IMR-90 (cell line): Measurements from ENCODE around the gene MDM1. TPM values are rescaled to one million over a fixed set of nuclear protein-coding genes. Genes with fewer than 3 reads are reported as not detected.

ENCODE experiments used
- ATAC-seq: fragments of 200-7000 bp; cut with Tn5 transposase; 2 replicates; pipeline ENCODE4 v1.9.1; 2020; ENCODE audit warnings: low read depth, mild to moderate bottlenecking, moderate library complexity
- BruUV-seq: library from RNA; stranded (reverse); fragments of 400-500 nt; replicated peaks from 2 replicates; lab custom pipeline; 2021; lab: Mats Ljungman, UMichigan
- CTCF ChIA-PET: fragments of 300-600 bp; formaldehyde crosslinking; extraction: SDS; loops from one replicate; lab custom pipeline; 2021; ENCODE audit warnings: antibody characterized with exemption; lab: Yijun Ruan, JAX
- POLR2A ChIA-PET: fragments of 300-600 bp; sonication (Branson Sonifier 250); formaldehyde crosslinking; loops from one replicate; lab custom pipeline; 2022; ENCODE audit warnings: antibody characterized with exemption; ENCODE audit not compliant: unreplicated experiment; lab: Charles Lee
- DNase-seq: peaks from one replicate; pipeline ENCODE4 v3.0.0; 2013
- H2AFZ ChIP-seq: replicated peaks from 2 replicates; pipeline ENCODE3; 2013; ENCODE audit warnings: low read length, mild to moderate bottlenecking; ENCODE audit not compliant: poor library complexity
- H2AK5ac ChIP-seq: 2 replicates; pipeline ENCODE4 v1.6.1; 2013; ENCODE audit warnings: low read depth, low read length, inconsistent platforms
- H2AK9ac ChIP-seq: replicated peaks from 2 replicates; pipeline ENCODE3; 2013; ENCODE audit warnings: mild to moderate bottlenecking, low read depth, low read length, moderate library complexity; ENCODE audit not compliant: poor library complexity
- H2BK120ac ChIP-seq: 2 replicates; pipeline ENCODE4 v1.6.1; 2013; ENCODE audit warnings: low read depth, low read length, inconsistent platforms
- H2BK15ac ChIP-seq: 3 replicates; pipeline ENCODE4 v1.6.1; 2013; ENCODE audit warnings: low read depth, low read length, inconsistent platforms
- H2BK20ac ChIP-seq: 2 replicates; pipeline ENCODE4 v1.6.1; 2013; ENCODE audit warnings: low read depth, mild to moderate bottlenecking, inconsistent platforms, low read length, moderate library complexity
- H2BK5ac ChIP-seq: 2 replicates; pipeline ENCODE4 v1.6.1; 2013; ENCODE audit warnings: mild to moderate bottlenecking, low read depth, low read length, inconsistent platforms; ENCODE audit not compliant: poor library complexity, severe bottlenecking
- H3K14ac ChIP-seq: replicated peaks from 2 replicates; pipeline ENCODE4 v1.6.1; 2013; ENCODE audit warnings: low read depth, low read length, inconsistent platforms
- H3K18ac ChIP-seq: 2 replicates; pipeline ENCODE4 v1.6.1; 2013; ENCODE audit warnings: low read depth, low read length, control low read depth
- H3K23ac ChIP-seq: 2 replicates; pipeline ENCODE4 v1.6.1; 2013; ENCODE audit warnings: low read depth, low read length, inconsistent platforms
- H3K27ac ChIP-seq: 2 replicates; pipeline ENCODE4 v1.5.1; 2013; ENCODE audit warnings: mild to moderate bottlenecking, control low read depth, low read length; ENCODE audit not compliant: insufficient read depth
- H3K27me3 ChIP-seq: 2 replicates; pipeline ENCODE4 v1.6.1; 2013; ENCODE audit warnings: low read length; ENCODE audit not compliant: control insufficient read depth, insufficient read depth
- H3K36me3 ChIP-seq: 2 replicates; pipeline ENCODE4 v1.6.1; 2013; ENCODE audit warnings: low read length, mixed read lengths; ENCODE audit not compliant: control insufficient read depth, insufficient read depth
- H3K4ac ChIP-seq: 2 replicates; pipeline ENCODE4 v1.6.1; 2013; ENCODE audit warnings: low read depth, low read length, inconsistent platforms
- H3K4me1 ChIP-seq: 2 replicates; pipeline ENCODE4 v1.6.1; 2013; ENCODE audit warnings: low read length, mixed read lengths; ENCODE audit not compliant: control insufficient read depth, insufficient read depth
- H3K4me2 ChIP-seq: 2 replicates; pipeline ENCODE4 v1.6.1; 2013; ENCODE audit warnings: low read depth, mild to moderate bottlenecking, control low read depth, low read length, moderate library complexity
- H3K4me3 ChIP-seq: 2 replicates; pipeline ENCODE4 v1.5.1; 2013; ENCODE audit warnings: low read depth, mild to moderate bottlenecking, control low read depth, low read length, moderate library complexity; ENCODE audit not compliant: insufficient read depth
- H3K56ac ChIP-seq: 2 replicates; pipeline ENCODE4 v1.6.1; 2013; ENCODE audit warnings: low read length, inconsistent platforms; ENCODE audit not compliant: insufficient read depth; ENCODE audit errors: extremely low read depth
- H3K79me1 ChIP-seq, 2 experiments: 2 replicates each; pipeline ENCODE4 v1.6.1; 2013; ENCODE audit warnings: low read length in 2 of 2, inconsistent platforms in 1 of 2, low read depth in 1 of 2
- H3K9ac ChIP-seq: 2 replicates; pipeline ENCODE4 v1.6.1; 2013; ENCODE audit warnings: low read depth, low read length, control low read depth
- H3K9me1 ChIP-seq: 2 replicates; pipeline ENCODE4 v1.6.1; 2013; ENCODE audit warnings: low read length, inconsistent platforms; ENCODE audit not compliant: insufficient read depth
- H3K9me3 ChIP-seq: 2 replicates; pipeline ENCODE4 v1.6.1; 2013; ENCODE audit warnings: low read length; ENCODE audit not compliant: control insufficient read depth, insufficient read depth
- H4K20me1 ChIP-seq: 2 replicates; pipeline ENCODE4 v1.6.1; 2013; ENCODE audit warnings: low read length, inconsistent platforms; ENCODE audit not compliant: insufficient read depth
- H4K5ac ChIP-seq: 2 replicates; pipeline ENCODE4 v1.6.1; 2013; ENCODE audit warnings: mild to moderate bottlenecking, low read depth, low read length, control low read depth
- H4K8ac ChIP-seq, 2 experiments: 2 replicates each; pipeline ENCODE4 v1.6.1; 2013; ENCODE audit warnings: low read depth in 2 of 2, low read length in 2 of 2, control low read depth in 1 of 2, inconsistent platforms in 1 of 2
- H4K91ac ChIP-seq: 2 replicates; pipeline ENCODE4 v1.6.1; 2013; ENCODE audit warnings: low read depth, low read length, inconsistent platforms; ENCODE audit not compliant: insufficient read depth
- BHLHE40 ChIP-seq: fragments of 150-350 bp; IDR thresholded peaks from 2 replicates; pipeline ENCODE4 v1.6.1; 2016; ENCODE audit warnings: mild to moderate bottlenecking, low read depth, low read length
- CEBPB ChIP-seq: IDR thresholded peaks from 2 replicates; pipeline ENCODE4 v1.6.1; 2012; ENCODE audit warnings: low read depth, low read length, improper control_type of control experiment
- CHD1 ChIP-seq: IDR thresholded peaks from 2 replicates; pipeline ENCODE4 v1.6.1; 2012; ENCODE audit warnings: low read depth, low read length, improper control_type of control experiment
- CTCF ChIP-seq: conservative IDR thresholded peaks from 2 replicates; pipeline ENCODE4 v1.5.1; 2012; ENCODE audit warnings: mild to moderate bottlenecking, low read depth, low read length, improper control_type of control experiment
- ELK1 ChIP-seq: fragments of 150-350 bp; IDR thresholded peaks from 2 replicates; pipeline ENCODE4 v1.6.1; 2016; ENCODE audit warnings: low read depth, mild to moderate bottlenecking, low read length, moderate library complexity, borderline replicate concordance
- FOS ChIP-seq: fragments of 150-350 bp; IDR thresholded peaks from 2 replicates; pipeline ENCODE4 v1.6.1; 2016; ENCODE audit warnings: low read depth, low read length
- MAFK ChIP-seq: IDR thresholded peaks from 2 replicates; pipeline ENCODE4 v1.6.1; 2012; ENCODE audit warnings: low read depth, low read length, improper control_type of control experiment
- MAZ ChIP-seq: IDR thresholded peaks from 2 replicates; pipeline ENCODE4 v1.6.1; 2012; ENCODE audit warnings: low read depth, mild to moderate bottlenecking, low read length, improper control_type of control experiment, moderate library complexity, borderline replicate concordance
- MXI1 ChIP-seq: IDR thresholded peaks from 2 replicates; pipeline ENCODE4 v1.6.1; 2012; ENCODE audit warnings: low read depth, mild to moderate bottlenecking, low read length, moderate library complexity, borderline replicate concordance
- NFE2L2 ChIP-seq: fragments of 150-350 bp; IDR thresholded peaks from 2 replicates; pipeline ENCODE4 v1.6.1; 2016; ENCODE audit warnings: low read depth, mild to moderate bottlenecking, low read length
- POLR2A ChIP-seq: IDR thresholded peaks from 2 replicates; pipeline ENCODE4 v1.6.1; 2012; ENCODE audit warnings: mild to moderate bottlenecking, low read depth, low read length
- RAD21 ChIP-seq: IDR thresholded peaks from 2 replicates; pipeline ENCODE4 v1.6.1; 2012; ENCODE audit warnings: low read length, improper control_type of control experiment
- RCOR1 ChIP-seq: IDR thresholded peaks from 2 replicates; pipeline ENCODE4 v1.6.1; 2012; ENCODE audit warnings: mild to moderate bottlenecking, low read length, improper control_type of control experiment; ENCODE audit not compliant: insufficient replicate concordance
- RFX5 ChIP-seq: IDR thresholded peaks from 2 replicates; pipeline ENCODE4 v1.8.0; 2012; ENCODE audit warnings: low read depth, mild to moderate bottlenecking, low read length, moderate library complexity
- SMC3 ChIP-seq: fragments of 150-350 bp; IDR thresholded peaks from 2 replicates; pipeline ENCODE4 v1.6.1; 2016; ENCODE audit warnings: low read depth, mild to moderate bottlenecking, antibody characterized with exemption, low read length, moderate library complexity
- USF2 ChIP-seq: fragments of 150-350 bp; IDR thresholded peaks from 2 replicates; pipeline ENCODE4 v1.6.1; 2017; ENCODE audit warnings: mild to moderate bottlenecking, antibody characterized with exemption, low read length, low read depth
- WGBS, 2 experiments: methylation state at CpG; one replicate each; pipeline versions ENCODE4 v1.1.5 to v1.1.7; 2013; ENCODE audit warnings: missing lambda C conversion rate in 2 of 2; ENCODE audit not compliant: insufficient read length in 1 of 2; ENCODE audit errors: extremely low coverage in 2 of 2; 5-methylcytosine and 5-hydroxymethylcytosine counted together
- dilution Hi-C: fragments of 300-500 bp; cut with HindIII; formaldehyde crosslinking; loops from one replicate; pipeline ENCODE4 v1.14.3; 2018; ENCODE audit warnings: low sequenced_read_pairs; ENCODE audit not compliant: unreplicated experiment
- in situ Hi-C: fragments of 300-500 bp; cut with MboI; formaldehyde crosslinking; loops from 3 replicates; pipeline ENCODE4 v1.14.3; 2019; ENCODE audit warnings: low sequenced_read_pairs, inconsistent platforms, mixed read lengths
- intact Hi-C: fragments of 100-400 bp; cut with micrococcal nuclease; formaldehyde crosslinking; loops from 2 replicates; pipeline ENCODE4 v1.10.0; 2022
- polyA plus RNA-seq, 3 experiments: library from polyadenylated mRNA; depleted of rRNA; stranded (reverse); fragments of >200 nt; gene quantifications; 2 replicates each; pipeline ENCODE4 v1.2.3, GENCODE V29; 2012; ENCODE audit warnings: low replicate concordance in 1 of 3
- total RNA-seq: library from RNA; depleted of rRNA; stranded (reverse); fragments of >200 nt; gene quantifications from 2 replicates; pipeline ENCODE4 v1.2.3, GENCODE V29; 2012

MDM1 gene
- total and polyA plus RNA-seq, 2 of the 4 experiments (the other 2 are of a cell fraction) = 5.6 to 5.7 TPM

GRCh38 chr12:68325966-68326365 lies 6.2 kb downstream of the MDM1 start:
- no peak for DNase-seq
- no peaks in the 10 kb centered on the region for H3K9me1 ChIP-seq
- dilution Hi-C loops = no loop called here
- H2BK15ac ChIP-seq = no peak overlapping the region
- peaks cover 2% of the 10 kb centered on the region for H3K36me3 ChIP-seq
- H3K79me1 ChIP-seq = peaks cover 0 to 3% of the 10 kb centered on the region in 2 experiments; a peak in 2 of 4 replicates
- no peak overlapping the region for H3K4me2 ChIP-seq
- ChIA-PET POLR2A (interaction anchor here (0.5 kb wide), 1 partner anchor 15 kb away, joined by 3 read pairs; no protein-coding TSS in a partner anchor), CTCF (interaction anchor here (0.9 to 1.2 kb wide), 2 partner anchors 103 to 285 kb away, joined by 3 read pairs; no protein-coding TSS in a partner anchor)
- no peak overlapping the region for H2AK5ac ChIP-seq
- no peaks in the 10 kb centered on the region for H4K20me1 ChIP-seq
- no peak overlapping the region for H4K5ac ChIP-seq
- no peak overlapping the region for H2AK9ac ChIP-seq
- WGBS, 2 experiments = no CpG with 5 or more reads among the region's 1 CpG
- H2BK20ac ChIP-seq = no peak overlapping the region
- no peak overlapping the region for H3K4me3 ChIP-seq
- no peak overlapping the region for H2AFZ ChIP-seq
- no peaks in the 10 kb centered on the region; the same call in 1 of the 2 replicates for H3K4me1 ChIP-seq
- TF ChIP-seq MAFK (no peak), RAD21 (no peak), MAZ (no peak), CTCF (no peak), POLR2A (no peak), ELK1 (no peak), FOS (no peak), RCOR1 (no peak), BHLHE40 (no peak), CHD1 (no peak), MXI1 (no peak), CEBPB (no peak), RFX5 (no peak), USF2 (no peak), SMC3 (no peak), NFE2L2 (no peak)
- no peak overlapping the region for H3K9ac ChIP-seq
- ATAC-seq = no peak
- intact Hi-C loops = no loop called here
- H3K27ac ChIP-seq = no peak overlapping the region
- H3K9me3 ChIP-seq = no peaks in the 10 kb centered on the region
- H4K8ac ChIP-seq = no peak overlapping the region
- H2BK120ac ChIP-seq = no peak overlapping the region
- no peaks in the 10 kb centered on the region for H3K27me3 ChIP-seq
- in situ Hi-C loops = loop anchor here (10.0 kb wide), 1 partner anchor 281 kb away; no protein-coding TSS in a partner anchor
- no peak overlapping the region for H3K14ac ChIP-seq
- H3K4ac ChIP-seq = no peak overlapping the region
- no peak overlapping the region for H3K18ac ChIP-seq
- no TSS peak for BruUV-seq
- no peak overlapping the region for H4K91ac ChIP-seq
- H2BK5ac ChIP-seq = no peak overlapping the region
- no peak overlapping the region for H3K56ac ChIP-seq
- H3K23ac ChIP-seq = no peak overlapping the region
